H1 (cell line): ENCODE results near the gene MYO7B.

ENCODE experiments used
- TF ChIP-seq, protein P1 (sequence below), 3 experiments: IDR thresholded peaks; 1 replicate in 2 of 3; 2 replicates in 1 of 3; pipeline versions ENCODE4 v1.5.1 to v1.6.1; 2011; ENCODE audit warnings: low read length in 3 of 3, mild to moderate bottlenecking in 3 of 3, inconsistent platforms in 2 of 3, low read depth in 1 of 3, moderate library complexity in 1 of 3; ENCODE audit not compliant: insufficient read depth in 1 of 3; ENCODE audit errors: control extremely low read depth in 1 of 3
- TF ChIP-seq, protein P2 (sequence below): IDR thresholded peaks from 2 replicates; pipeline ENCODE4 v1.6.1; 2011; ENCODE audit warnings: low read depth, mild to moderate bottlenecking, low read length; ENCODE audit not compliant: insufficient read depth

DNA sequence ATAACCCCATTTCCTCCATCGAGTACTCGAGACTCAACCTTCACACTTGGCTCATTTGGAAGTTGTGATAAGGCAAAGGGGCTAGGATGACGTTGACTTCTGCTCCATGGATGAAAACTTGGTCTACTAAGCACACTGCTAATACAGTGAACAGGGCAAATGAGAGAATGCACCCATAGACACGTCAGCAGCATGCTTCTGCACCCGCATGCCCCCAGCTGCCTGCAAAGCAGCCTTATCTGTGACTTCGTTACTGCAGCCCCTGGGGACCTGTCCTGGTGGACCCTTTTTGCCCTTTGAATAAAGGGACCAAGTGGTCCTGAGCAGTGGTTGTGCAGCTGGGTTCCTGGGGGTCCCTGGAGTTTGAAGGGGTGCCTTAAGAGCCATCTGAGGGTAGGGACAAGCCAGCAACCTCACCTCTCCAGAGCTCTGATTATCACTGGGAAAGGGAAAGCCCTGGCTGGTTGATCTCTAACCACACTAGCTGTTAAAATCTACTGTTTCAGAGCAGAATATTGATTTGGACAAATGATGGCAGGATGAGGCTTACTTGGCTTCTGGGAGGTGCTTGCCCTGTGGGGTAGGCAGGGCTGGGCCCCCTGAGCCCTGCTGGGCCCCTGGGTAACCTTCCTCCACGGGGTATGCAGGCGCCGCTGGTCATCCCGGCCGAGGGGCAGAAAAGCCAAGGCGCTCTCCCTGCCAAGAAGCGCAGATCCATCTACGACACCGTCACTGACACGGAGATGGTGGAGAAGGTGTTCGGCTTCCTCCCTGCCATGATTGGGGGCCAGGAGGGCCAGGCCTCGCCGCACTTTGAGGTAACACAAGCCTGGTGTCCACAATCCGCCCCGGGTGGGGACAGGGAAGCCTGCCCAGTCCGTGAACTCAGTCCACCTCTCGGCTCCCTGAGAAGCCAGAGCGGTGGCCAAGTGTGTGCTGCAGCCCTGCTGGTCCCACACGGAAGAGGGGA lies 72.9 kb downstream of the MYO7B start:
- TF ChIP-seq, protein P1, sequence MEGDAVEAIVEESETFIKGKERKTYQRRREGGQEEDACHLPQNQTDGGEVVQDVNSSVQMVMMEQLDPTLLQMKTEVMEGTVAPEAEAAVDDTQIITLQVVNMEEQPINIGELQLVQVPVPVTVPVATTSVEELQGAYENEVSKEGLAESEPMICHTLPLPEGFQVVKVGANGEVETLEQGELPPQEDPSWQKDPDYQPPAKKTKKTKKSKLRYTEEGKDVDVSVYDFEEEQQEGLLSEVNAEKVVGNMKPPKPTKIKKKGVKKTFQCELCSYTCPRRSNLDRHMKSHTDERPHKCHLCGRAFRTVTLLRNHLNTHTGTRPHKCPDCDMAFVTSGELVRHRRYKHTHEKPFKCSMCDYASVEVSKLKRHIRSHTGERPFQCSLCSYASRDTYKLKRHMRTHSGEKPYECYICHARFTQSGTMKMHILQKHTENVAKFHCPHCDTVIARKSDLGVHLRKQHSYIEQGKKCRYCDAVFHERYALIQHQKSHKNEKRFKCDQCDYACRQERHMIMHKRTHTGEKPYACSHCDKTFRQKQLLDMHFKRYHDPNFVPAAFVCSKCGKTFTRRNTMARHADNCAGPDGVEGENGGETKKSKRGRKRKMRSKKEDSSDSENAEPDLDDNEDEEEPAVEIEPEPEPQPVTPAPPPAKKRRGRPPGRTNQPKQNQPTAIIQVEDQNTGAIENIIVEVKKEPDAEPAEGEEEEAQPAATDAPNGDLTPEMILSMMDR (IDR thresholded peaks at IDR 0.05; ENCODE audit: control extremely low read depth in 1 of 3, insufficient read depth in 1 of 3, low read depth in 1 of 3, low read length in 3 of 3) = no peak
- TF ChIP-seq, protein P2, sequence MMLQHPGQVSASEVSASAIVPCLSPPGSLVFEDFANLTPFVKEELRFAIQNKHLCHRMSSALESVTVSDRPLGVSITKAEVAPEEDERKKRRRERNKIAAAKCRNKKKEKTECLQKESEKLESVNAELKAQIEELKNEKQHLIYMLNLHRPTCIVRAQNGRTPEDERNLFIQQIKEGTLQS = no peak
